Measurements from ENCODE around the gene HSD17B12. TPM values are rescaled to one million over a fixed set of nuclear protein-coding genes. Genes with fewer than 3 reads are reported as not detected.

The HSD17B12 gene
- total RNA-seq, 6 donors from 2014 or later = 26.6 to 107 (median 74.4) TPM

DNA sequence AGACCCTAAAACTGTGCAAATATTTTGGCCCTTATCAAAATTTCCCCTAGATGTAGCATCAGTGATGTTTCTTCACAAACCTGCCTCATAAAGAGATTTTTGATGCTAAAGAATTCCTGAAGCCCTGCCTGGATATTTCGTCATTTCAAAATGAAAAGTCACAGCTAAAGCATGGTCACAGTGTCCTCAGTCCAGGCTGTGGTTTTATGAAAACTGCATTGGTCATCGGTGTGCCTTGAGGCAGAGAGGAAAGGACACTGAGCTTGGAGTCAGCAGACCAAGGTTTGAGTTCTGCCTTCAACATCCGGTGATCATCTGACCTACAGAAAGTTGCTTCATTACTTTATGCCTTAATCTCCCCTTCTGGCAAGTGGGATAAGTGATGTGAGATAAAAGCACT is 165.3 kb downstream of the HSD17B12 start:
- WGBS, 2 donors = 94 to 95% methylated on average over 3 of the region's 3 CpGs
- H3K9me3 ChIP-seq = no peaks in the 10 kb centered on the region
- H3K4me1 ChIP-seq = no peaks in the 10 kb centered on the region
- DNase-seq (no peak), ATAC-seq (ENCODE audit: low FRiP score in 2 of 2) (no peak)
- H3K27me3 ChIP-seq = no peaks in the 10 kb centered on the region
- no peak overlapping the region for H3K4me3 ChIP-seq
- H3K36me3 ChIP-seq = peaks cover 0 to 6% (median 2%) of the 10 kb centered on the region in 4 donors
- TF ChIP-seq, protein P1, sequence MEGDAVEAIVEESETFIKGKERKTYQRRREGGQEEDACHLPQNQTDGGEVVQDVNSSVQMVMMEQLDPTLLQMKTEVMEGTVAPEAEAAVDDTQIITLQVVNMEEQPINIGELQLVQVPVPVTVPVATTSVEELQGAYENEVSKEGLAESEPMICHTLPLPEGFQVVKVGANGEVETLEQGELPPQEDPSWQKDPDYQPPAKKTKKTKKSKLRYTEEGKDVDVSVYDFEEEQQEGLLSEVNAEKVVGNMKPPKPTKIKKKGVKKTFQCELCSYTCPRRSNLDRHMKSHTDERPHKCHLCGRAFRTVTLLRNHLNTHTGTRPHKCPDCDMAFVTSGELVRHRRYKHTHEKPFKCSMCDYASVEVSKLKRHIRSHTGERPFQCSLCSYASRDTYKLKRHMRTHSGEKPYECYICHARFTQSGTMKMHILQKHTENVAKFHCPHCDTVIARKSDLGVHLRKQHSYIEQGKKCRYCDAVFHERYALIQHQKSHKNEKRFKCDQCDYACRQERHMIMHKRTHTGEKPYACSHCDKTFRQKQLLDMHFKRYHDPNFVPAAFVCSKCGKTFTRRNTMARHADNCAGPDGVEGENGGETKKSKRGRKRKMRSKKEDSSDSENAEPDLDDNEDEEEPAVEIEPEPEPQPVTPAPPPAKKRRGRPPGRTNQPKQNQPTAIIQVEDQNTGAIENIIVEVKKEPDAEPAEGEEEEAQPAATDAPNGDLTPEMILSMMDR (IDR thresholded peaks at IDR 0.05) = no peak
- TF ChIP-seq POLR2A (IDR thresholded peaks at IDR 0.05) = no peak
- TF ChIP-seq POLR2AphosphoS5 (IDR thresholded peaks at IDR 0.05) = no peak
- no peak for TF ChIP-seq EP300 (IDR thresholded peaks at IDR 0.05)
- H3K27ac ChIP-seq = no peak overlapping the region

DNA sequence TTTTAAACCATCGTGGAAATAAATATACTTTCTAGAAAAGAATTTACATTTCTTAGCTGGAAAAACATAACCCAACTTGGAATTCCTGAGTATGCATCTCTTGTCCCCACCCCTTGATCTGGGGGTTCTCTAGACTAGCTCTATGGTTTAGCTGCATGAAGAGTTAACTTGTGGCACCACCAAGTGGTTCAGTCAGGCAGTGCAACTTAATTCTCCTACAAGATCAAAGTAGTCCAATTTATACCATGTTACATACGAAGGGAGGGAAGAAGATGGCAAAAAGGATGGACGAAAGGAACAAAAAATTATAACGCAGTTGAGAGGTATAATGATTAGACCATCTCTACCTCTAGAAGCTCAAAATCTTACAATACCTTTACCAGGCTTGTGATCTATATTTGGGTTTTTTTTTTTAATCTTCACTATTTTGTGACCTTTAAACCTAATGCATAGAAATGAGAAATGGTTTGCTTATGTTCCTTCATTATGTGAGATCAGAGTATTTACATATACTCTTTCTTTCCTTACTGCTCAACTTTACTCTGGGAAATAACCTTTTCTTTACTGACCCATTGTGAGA is 171.6 kb downstream of the HSD17B12 start:
- Histone ChIP-seq H3K27ac (no peak overlapping the region), H3K36me3 (peaks cover 0 to 19% (median 8%) of the 10 kb centered on the region in 4 donors), H3K4me1 (no peaks in the 10 kb centered on the region), H3K9me3 (no peaks in the 10 kb centered on the region), H3K27me3 (no peaks in the 10 kb centered on the region), H3K4me3 (no peak overlapping the region)
- ATAC-seq (ENCODE audit: low FRiP score in 2 of 2) (peak; percentile 67 to 75), DNase-seq (peak in 1 of 2 donors; percentile 43)
- TF ChIP-seq POLR2A (IDR thresholded peaks at IDR 0.05) (no peak), EP300 (IDR thresholded peaks at IDR 0.05) (no peak), POLR2AphosphoS5 (IDR thresholded peaks at IDR 0.05) (no peak)
- TF ChIP-seq, protein P1 (IDR thresholded peaks at IDR 0.05) = peak; percentile 59 to 76 (median 72)
- WGBS, 2 donors = 30 to 31% methylated on average over 4 of the region's 4 CpGs

DNA sequence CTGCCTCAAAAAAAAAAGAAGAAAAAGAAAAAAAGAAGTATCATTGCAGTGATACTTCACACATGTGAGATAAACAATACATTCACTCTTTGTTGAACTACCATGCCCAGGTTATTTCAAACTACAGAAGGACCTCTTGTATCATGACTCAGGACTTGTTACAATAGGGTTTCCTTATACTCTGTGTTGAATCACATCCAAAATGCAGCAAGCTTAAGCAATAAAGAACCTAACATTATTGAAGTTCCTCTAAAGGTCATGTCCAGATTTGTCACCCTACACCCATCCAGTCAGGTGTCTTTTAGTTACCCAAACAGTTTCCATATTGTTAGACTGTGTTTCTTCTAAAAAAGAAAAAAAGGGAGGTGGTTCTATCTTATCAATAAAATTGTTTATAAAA is 173.2 kb downstream of the HSD17B12 start:
- H3K36me3 ChIP-seq = peaks cover 0 to 19% (median 8%) of the 10 kb centered on the region in 4 donors
- ATAC-seq (ENCODE audit: low FRiP score in 2 of 2) = no peak
- no peak overlapping the region for H3K27ac ChIP-seq
- DNase-seq = no peak
- TF ChIP-seq POLR2AphosphoS5 (IDR thresholded peaks at IDR 0.05) (no peak), POLR2A (IDR thresholded peaks at IDR 0.05) (no peak), EP300 (IDR thresholded peaks at IDR 0.05) (no peak)
- TF ChIP-seq, protein P1 (IDR thresholded peaks at IDR 0.05) = no peak
- no peaks in the 10 kb centered on the region for H3K9me3 ChIP-seq
- no peaks in the 10 kb centered on the region for H3K27me3 ChIP-seq
- no peak overlapping the region for H3K4me3 ChIP-seq
- no peaks in the 10 kb centered on the region for H3K4me1 ChIP-seq

DNA sequence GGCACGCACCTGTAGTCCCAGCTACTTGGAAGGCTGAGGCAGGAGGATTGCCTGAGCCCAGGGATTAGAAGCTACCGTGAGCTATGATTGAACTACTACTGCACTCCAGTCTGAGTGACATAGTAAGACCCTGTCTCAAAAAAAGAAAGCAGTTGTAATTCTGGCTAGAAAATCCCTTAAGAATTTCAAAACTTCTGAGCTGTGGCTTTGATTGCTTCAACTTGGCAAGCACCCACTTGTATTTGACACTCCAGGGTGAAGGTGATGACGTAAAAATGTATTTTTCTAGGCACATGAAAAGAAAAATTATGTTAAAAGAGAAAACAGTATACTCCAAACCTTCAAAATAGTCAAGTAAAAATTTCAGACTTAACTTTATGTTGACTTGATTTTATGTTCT is 176.5 kb downstream of the HSD17B12 start:
- Histone ChIP-seq H3K4me3 (no peak overlapping the region), H3K27ac (no peak overlapping the region), H3K36me3 (peaks cover 0 to 19% (median 8%) of the 10 kb centered on the region in 4 donors), H3K27me3 (no peaks in the 10 kb centered on the region), H3K9me3 (no peaks in the 10 kb centered on the region), H3K4me1 (no peaks in the 10 kb centered on the region)
- no peak for DNase-seq
- no peak for ATAC-seq (ENCODE audit: low FRiP score in 2 of 2)
- TF ChIP-seq, protein P1 (IDR thresholded peaks at IDR 0.05) = no peak
- TF ChIP-seq POLR2AphosphoS5 (IDR thresholded peaks at IDR 0.05) (no peak), POLR2A (IDR thresholded peaks at IDR 0.05) (no peak), EP300 (IDR thresholded peaks at IDR 0.05) (no peak)
- WGBS, 2 donors = 83 to 92% methylated on average over 3 of the region's 3 CpGs

DNA sequence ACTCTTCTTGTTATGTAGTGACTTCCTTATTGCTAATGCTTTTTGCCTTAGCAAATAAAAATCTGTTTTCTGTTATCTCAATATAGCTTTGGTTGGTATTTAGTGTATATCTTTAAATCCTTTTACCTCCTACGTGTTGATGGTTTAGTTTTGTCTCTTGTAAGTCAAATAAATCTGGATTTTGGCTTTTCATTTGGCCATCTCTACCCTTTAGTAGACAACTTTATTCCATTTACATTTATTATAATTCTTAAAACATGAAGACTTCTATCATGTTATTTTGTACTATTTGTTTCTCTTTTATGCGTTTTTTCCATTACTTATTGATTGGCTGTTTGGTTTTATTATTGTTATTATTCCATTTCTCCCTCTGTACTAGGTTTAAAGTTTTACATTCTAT is 180.6 kb downstream of the HSD17B12 start:
- no peak for DNase-seq
- Histone ChIP-seq H3K4me1 (no peaks in the 10 kb centered on the region), H3K27ac (no peak overlapping the region), H3K4me3 (no peak overlapping the region), H3K9me3 (no peaks in the 10 kb centered on the region), H3K27me3 (no peaks in the 10 kb centered on the region), H3K36me3 (no peaks in the 10 kb centered on the region)
- ATAC-seq (ENCODE audit: low FRiP score in 2 of 2) = no peak
- 82 to 89% methylated on average over 2 of the region's 2 CpGs for WGBS, 2 donors
- no peak for TF ChIP-seq POLR2AphosphoS5 (IDR thresholded peaks at IDR 0.05)
- TF ChIP-seq, protein P1 (IDR thresholded peaks at IDR 0.05) = no peak
- no peak for TF ChIP-seq EP300 (IDR thresholded peaks at IDR 0.05)
- no peak for TF ChIP-seq POLR2A (IDR thresholded peaks at IDR 0.05)
